Upper lobe of left lung (tissue), 6 donors: ENCODE data around the gene WBP1. TPM values are rescaled to one million over a fixed set of nuclear protein-coding genes. Genes with fewer than 3 reads are reported as not detected.

ENCODE experiments used
- ATAC-seq, 2 donors: fragments of 200-7000 bp; cut with Tn5 transposase; one replicate each; pipeline ENCODE4 v1.9.1; 2022; ENCODE audit warnings: mild to moderate bottlenecking in 2 of 2, moderate library complexity in 2 of 2; ENCODE audit not compliant: low FRiP score in 2 of 2
- DNase-seq, 2 donors: peaks; one replicate each; pipeline ENCODE4 v3.0.0-alpha.2; 2019 to 2020
- H3K27ac ChIP-seq, 4 donors: fragments of 200-600 bp; sonication (generic); one replicate each; pipeline ENCODE4 v1.5.1; 2016 to 2019
- H3K27me3 ChIP-seq, 4 donors: fragments of 200-600 bp; sonication (generic); one replicate each; pipeline ENCODE4 v1.5.1; 2017 to 2019
- H3K36me3 ChIP-seq, 4 donors: fragments of 200-600 bp; sonication (generic); one replicate each; pipeline ENCODE4 v1.5.1; 2016 to 2019
- H3K4me1 ChIP-seq, 4 donors: fragments of 200-600 bp; sonication (generic); one replicate each; pipeline ENCODE4 v1.5.1; 2018 to 2019
- H3K4me3 ChIP-seq, 4 donors: fragments of 200-600 bp; sonication (generic); one replicate each; pipeline ENCODE4 v1.5.1; 2017 to 2019; ENCODE audit warnings: mild to moderate bottlenecking in 2 of 4, moderate library complexity in 1 of 4
- H3K9me3 ChIP-seq, 4 donors: fragments of 200-600 bp; sonication (generic); one replicate each; pipeline ENCODE4 v1.5.1; 2018 to 2019
- CTCF ChIP-seq, 6 experiments: fragments of 450-650 bp in 4 of 6; fragments of 200-600 bp in 2 of 6; sonication (generic) in 2 of 6; IDR thresholded peaks; one replicate each; pipeline ENCODE4 v1.5.1; 2016 to 2019; ENCODE audit warnings: antibody characterized with exemption in 6 of 6
- EP300 ChIP-seq, 4 donors: sonication (generic); formaldehyde crosslinking; IDR thresholded peaks; one replicate each; pipeline ENCODE4 v1.5.1; 2017; ENCODE audit warnings: antibody characterized with exemption in 4 of 4, control low read depth in 2 of 4
- POLR2A ChIP-seq, 4 donors: fragments of 450-650 bp; IDR thresholded peaks; one replicate each; pipeline ENCODE4 v1.5.1; 2016 to 2017; ENCODE audit warnings: antibody characterized with exemption in 4 of 4, mild to moderate bottlenecking in 2 of 4
- POLR2AphosphoS5 ChIP-seq, 2 donors: sonication (generic); formaldehyde crosslinking; IDR thresholded peaks; one replicate each; pipeline ENCODE4 v1.5.1; 2017; ENCODE audit warnings: antibody characterized with exemption in 2 of 2
- WGBS, 2 donors: methylation state at CpG; one replicate each; pipeline ENCODE4 v1.1.5; 2017 to 2018; 5-methylcytosine and 5-hydroxymethylcytosine counted together
- total RNA-seq, 6 donors: library from RNA; depleted of rRNA in 4 of 6; stranded (reverse); fragments of >200 nt in 4 of 6; gene quantifications; one replicate each; pipeline versions ENCODE4 v1.1.0 to v1.2.1, GENCODE V29; 2016 to 2021
- donor health status: DM: no; HTN: no; CAD: no; lungs with moderate emphysema.
- donor health status: DM: no; HTN: yes; CAD: no; lungs with severe emphysema.

The WBP1 gene
- total RNA-seq, 6 donors from 2014 or later, result 34.7 to 109 (median 51.3) TPM

GRCh38 chr2:74426181-74426758 lies 32.0 kb upstream of the WBP1 start:
- peaks cover 3 to 63% (median 37%) of the 10 kb centered on the region in 4 donors for H3K36me3 ChIP-seq
- no peak for ATAC-seq
- H3K27me3 ChIP-seq, result no peaks in the 10 kb centered on the region
- no peak overlapping the region for H3K27ac ChIP-seq
- WGBS, 2 donors, result 89 to 94% methylated on average over 8 to 14 of the region's 14 CpGs
- no peak overlapping the region for H3K4me3 ChIP-seq
- DNase-seq, result peak in 1 of 2 donors; percentile 42
- H3K4me1 ChIP-seq, result peaks cover 3 to 11% (median 8%) of the 10 kb centered on the region in 4 donors
- H3K9me3 ChIP-seq, result no peaks in the 10 kb centered on the region
- TF ChIP-seq CTCF (IDR thresholded peaks at IDR 0.05) (no peak), EP300 (IDR thresholded peaks at IDR 0.05) (no peak), POLR2A (IDR thresholded peaks at IDR 0.05) (no peak), POLR2AphosphoS5 (IDR thresholded peaks at IDR 0.05) (no peak)

- Histone ChIP-seq H3K27me3 (no peaks in the 10 kb centered on the region), H3K4me1 (peaks cover 0 to under 1% (median 0%) of the 10 kb centered on the region in 4 donors), H3K9me3 (no peaks in the 10 kb centered on the region), H3K27ac (no peak overlapping the region), H3K4me3 (no peak overlapping the region), H3K36me3 (peaks cover 3 to 74% (median 46%) of the 10 kb centered on the region in 4 donors)
- TF ChIP-seq POLR2A (IDR thresholded peaks at IDR 0.05) (no peak), EP300 (IDR thresholded peaks at IDR 0.05) (no peak), CTCF (IDR thresholded peaks at IDR 0.05) (no peak), POLR2AphosphoS5 (IDR thresholded peaks at IDR 0.05) (no peak)
- 70 to 88% methylated on average over 3 of the region's 3 CpGs for WGBS, 2 donors
- ATAC-seq, result no peak
- no peak for DNase-seq
Measured at GRCh38 chr2:74427551-74427950, 30.7 kb upstream of the WBP1 start.

- Histone ChIP-seq H3K9me3 (no peaks in the 10 kb centered on the region), H3K4me1 (no peaks in the 10 kb centered on the region), H3K36me3 (peaks cover 3 to 74% (median 46%) of the 10 kb centered on the region in 4 donors), H3K27me3 (no peaks in the 10 kb centered on the region), H3K4me3 (no peak overlapping the region), H3K27ac (no peak overlapping the region)
- WGBS, 2 donors, result 88 to 98% methylated on average over 5 of the region's 5 CpGs
- TF ChIP-seq EP300 (IDR thresholded peaks at IDR 0.05), result no peak
- TF ChIP-seq CTCF (IDR thresholded peaks at IDR 0.05), result no peak
- no peak for TF ChIP-seq POLR2AphosphoS5 (IDR thresholded peaks at IDR 0.05)
- TF ChIP-seq POLR2A (IDR thresholded peaks at IDR 0.05), result no peak
- DNase-seq, result no peak
- no peak for ATAC-seq
Measured at GRCh38 chr2:74428675-74429074, 29.6 kb upstream of the WBP1 start.

- Histone ChIP-seq H3K27ac (no peak overlapping the region), H3K4me1 (no peaks in the 10 kb centered on the region), H3K36me3 (peaks cover 3 to 74% (median 46%) of the 10 kb centered on the region in 4 donors), H3K9me3 (no peaks in the 10 kb centered on the region), H3K4me3 (no peak overlapping the region), H3K27me3 (no peaks in the 10 kb centered on the region)
- peak in 1 of 2 donors; percentile 11 for ATAC-seq
- 88 to 93% methylated on average over 10 to 18 of the region's 18 CpGs for WGBS, 2 donors
- TF ChIP-seq EP300 (IDR thresholded peaks at IDR 0.05) (no peak), CTCF (IDR thresholded peaks at IDR 0.05) (no peak), POLR2AphosphoS5 (IDR thresholded peaks at IDR 0.05) (no peak), POLR2A (IDR thresholded peaks at IDR 0.05) (no peak)
- DNase-seq, result peak in 1 of 2 donors; percentile 53
Measured at GRCh38 chr2:74429487-74430451, 28.5 kb upstream of the WBP1 start.
